ENCODE measurements around the gene LSM14B. TPM values are rescaled to one million over a fixed set of nuclear protein-coding genes. Genes with fewer than 3 reads are reported as not detected.

Gene LSM14B
- total and polyA plus RNA-seq, 8 donors = 36.0 to 62.3 (median 58.5) TPM

- Histone ChIP-seq H3K27ac (peak overlapping the region in 1 of 2 donors; percentile 44), H3K36me3 (peaks cover 0 to 9% of the 10 kb centered on the region in 2 donors), H3K9me3 (no peaks in the 10 kb centered on the region), H3K27me3 (peaks cover 0 to 38% of the 10 kb centered on the region in 2 donors), H3K4me3 (no peak overlapping the region), H3K4me1 (peaks cover 8 to 23% of the 10 kb centered on the region in 2 donors)
- no peak for DNase-seq
- TF ChIP-seq CTCF (IDR thresholded peaks at IDR 0.05) = no peak
- intact Hi-C loops (cut with DNase I) = loop anchor here in 1 of 2 donors (10.0 kb wide), 1 partner anchor 56 kb away; the partner anchor contains the start of gene TAF4
- ATAC-seq = no peak
Observed at GRCh38 chr20:62120365-62120762, 1.9 kb upstream of the LSM14B start.

- H3K4me1 ChIP-seq = peaks cover 8 to 23% of the 10 kb centered on the region in 2 donors
- peaks cover 0 to 30% of the 10 kb centered on the region in 2 donors for H3K27me3 ChIP-seq
- DNase-seq (peak in 2 of 4 donors; percentile 58 to 87), ATAC-seq (peak; percentile 3)
- peaks cover 0 to 17% of the 10 kb centered on the region in 2 donors for H3K36me3 ChIP-seq
- H3K4me3 ChIP-seq = peak overlapping the region; percentile 67 to 85
- no peak for TF ChIP-seq CTCF (IDR thresholded peaks at IDR 0.05)
- no peaks in the 10 kb centered on the region for H3K9me3 ChIP-seq
- intact Hi-C loops (cut with DNase I) = loop anchor here in 1 of 2 donors (10.0 kb wide), 1 partner anchor 56 kb away; the partner anchor contains the start of gene TAF4
- peak overlapping the region; percentile 83 to 95 for H3K27ac ChIP-seq
Observed at GRCh38 chr20:62120990-62121775, 1.1 kb upstream of the LSM14B start.

- Histone ChIP-seq H3K4me1 (peaks cover 8 to 23% of the 10 kb centered on the region in 2 donors), H3K27me3 (peaks cover 0 to 13% of the 10 kb centered on the region in 2 donors), H3K27ac (peak overlapping the region; percentile 68 to 76), H3K9me3 (no peaks in the 10 kb centered on the region), H3K4me3 (peak overlapping the region; percentile 65 to 85), H3K36me3 (peaks cover 0 to 34% of the 10 kb centered on the region in 2 donors)
- ATAC-seq (peak; percentile 47), DNase-seq (peak in 1 of 4 donors; percentile 86)
- intact Hi-C loops (cut with DNase I) = loop anchor here in 1 of 2 donors (10.0 kb wide), 1 partner anchor 58 kb away; the partner anchor contains the start of gene TAF4
- TF ChIP-seq CTCF (IDR thresholded peaks at IDR 0.05) = no peak
Observed at GRCh38 chr20:62122654-62123449, 577 bp downstream of the LSM14B start.

GRCh38 chr20:62123450-62124118, 1.3 kb downstream of the LSM14B start:
- Histone ChIP-seq H3K4me3 (peak overlapping the region; percentile 65 to 85), H3K36me3 (peaks cover 0 to 41% of the 10 kb centered on the region in 2 donors), H3K9me3 (no peaks in the 10 kb centered on the region), H3K4me1 (peaks cover 8 to 23% of the 10 kb centered on the region in 2 donors), H3K27ac (peak overlapping the region; percentile 68 to 76), H3K27me3 (peaks cover 0 to 6% of the 10 kb centered on the region in 2 donors)
- no peak for DNase-seq
- TF ChIP-seq CTCF (IDR thresholded peaks at IDR 0.05) = no peak
- ATAC-seq = peak; percentile 10
- intact Hi-C loops (cut with DNase I) = loop anchor here in 1 of 2 donors (10.0 kb wide), 1 partner anchor 59 kb away; the partner anchor contains the start of gene TAF4
